Astrocyte (in vitro differentiated cells and primary cell): ENCODE results near the gene EXD3. TPM values are rescaled to one million over a fixed set of nuclear protein-coding genes. Genes with fewer than 3 reads are reported as not detected.

Experiments used
- DNase-seq: peaks from one replicate; pipeline ENCODE4 v3.0.0-alpha.2; 2010; ENCODE audit warnings: low read depth
- FAIRE-seq: peaks from 2 replicates; lab custom pipeline; 2011; peaks lifted over from hg19 to GRCh38; lab: Jason Lieb, UNC
- H2AFZ ChIP-seq: 2 replicates; pipeline ENCODE4 v1.6.0; 2012; ENCODE audit warnings: low read depth, low read length, inconsistent platforms
- H3K27ac ChIP-seq: 2 replicates; pipeline ENCODE4 v1.5.1; 2011; ENCODE audit warnings: low read depth, low read length, inconsistent platforms
- H3K27me3 ChIP-seq: 2 replicates; pipeline ENCODE4 v1.6.0; 2011; ENCODE audit warnings: low read length, inconsistent platforms; ENCODE audit not compliant: insufficient read depth
- H3K36me3 ChIP-seq: 2 replicates; pipeline ENCODE4 v1.5.1; 2011; ENCODE audit warnings: low read length, inconsistent platforms; ENCODE audit not compliant: insufficient read depth
- H3K4me1 ChIP-seq: 2 replicates; pipeline ENCODE4 v1.5.1; 2011; ENCODE audit warnings: low read length, inconsistent platforms; ENCODE audit not compliant: insufficient read depth
- H3K4me2 ChIP-seq: 2 replicates; pipeline ENCODE4 v1.6.0; 2012; ENCODE audit warnings: low read length, inconsistent platforms
- H3K4me3 ChIP-seq: 2 replicates; pipeline ENCODE4 v1.5.1; 2011; ENCODE audit warnings: low read depth, mild to moderate bottlenecking, low read length, inconsistent platforms; ENCODE audit not compliant: insufficient read depth
- H3K79me2 ChIP-seq: 2 replicates; pipeline ENCODE4 v1.6.0; 2012; ENCODE audit warnings: mild to moderate bottlenecking, low read length, inconsistent platforms; ENCODE audit not compliant: insufficient read depth
- H3K9ac ChIP-seq: 2 replicates; pipeline ENCODE4 v1.6.0; 2012; ENCODE audit warnings: mild to moderate bottlenecking, low read length, inconsistent platforms
- H3K9me3 ChIP-seq: 2 replicates; pipeline ENCODE4 v1.5.1; 2012; ENCODE audit warnings: low read depth, mild to moderate bottlenecking, low read length, inconsistent platforms; ENCODE audit not compliant: insufficient read depth
- H4K20me1 ChIP-seq: 2 replicates; pipeline ENCODE4 v1.6.0; 2012; ENCODE audit warnings: low read length, inconsistent platforms; ENCODE audit not compliant: insufficient read depth
- H3K27ac Mint-ChIP-seq: one replicate; pipeline ENCODE4 v1.8.0; 2021; ENCODE audit warnings: mild to moderate bottlenecking, mixed read lengths; ENCODE audit not compliant: unreplicated experiment
- H3K27me3 Mint-ChIP-seq: one replicate; pipeline ENCODE4 v1.8.0; 2021; ENCODE audit warnings: low read depth, mixed read lengths; ENCODE audit not compliant: unreplicated experiment
- H3K36me3 Mint-ChIP-seq: one replicate; pipeline ENCODE4 v1.8.0; 2021; ENCODE audit warnings: low read depth, mixed read lengths; ENCODE audit not compliant: unreplicated experiment
- H3K4me1 Mint-ChIP-seq: one replicate; pipeline ENCODE4 v1.8.0; 2021; ENCODE audit warnings: low read depth, mixed read lengths; ENCODE audit not compliant: unreplicated experiment
- H3K4me3 Mint-ChIP-seq: one replicate; pipeline ENCODE4 v1.8.0; 2021; ENCODE audit warnings: mild to moderate bottlenecking, moderate library complexity, mixed read lengths; ENCODE audit not compliant: unreplicated experiment
- H3K9me3 Mint-ChIP-seq: one replicate; pipeline ENCODE4 v1.8.0; 2021; ENCODE audit warnings: mild to moderate bottlenecking, mixed read lengths; ENCODE audit not compliant: unreplicated experiment
- EZH2 ChIP-seq: IDR thresholded peaks from 2 replicates; pipeline ENCODE4 v1.6.1; 2012; ENCODE audit warnings: mild to moderate bottlenecking, low read length, inconsistent platforms; ENCODE audit not compliant: insufficient read depth
- total RNA-seq: library from RNA; stranded (reverse); gene quantifications from 2 replicates; pipeline ENCODE4 v1.2.1, GENCODE V29; 2021
- TF ChIP-seq, protein P1 (sequence below): IDR thresholded peaks from 2 replicates; pipeline ENCODE4 v1.5.1; 2011; ENCODE audit warnings: low read depth, mild to moderate bottlenecking, inconsistent platforms, low read length, moderate library complexity; ENCODE audit not compliant: insufficient read depth

The EXD3 gene
- total RNA-seq, 1 donor from 2014 or later: 8.5 TPM

GRCh38 chr9:137357166-137357565, 65.8 kb downstream of the EXD3 start:
- no peaks in the 10 kb centered on the region for H3K4me1 Mint-ChIP-seq
- Histone ChIP-seq H4K20me1 (no peaks in the 10 kb centered on the region), H3K36me3 (no peaks in the 10 kb centered on the region), H3K4me2 (no peak overlapping the region), H3K4me1 (no peaks in the 10 kb centered on the region), H3K4me3 (no peak overlapping the region), H3K27me3 (no peaks in the 10 kb centered on the region), H3K27ac (no peak overlapping the region), H3K79me2 (no peaks in the 10 kb centered on the region), H3K9ac (no peak overlapping the region), H2AFZ (no peak overlapping the region), H3K9me3 (peaks cover 23% of the 10 kb centered on the region)
- DNase-seq (no peak), FAIRE-seq (no peak)
- H3K9me3 Mint-ChIP-seq: peaks cover 28% of the 10 kb centered on the region
- H3K36me3 Mint-ChIP-seq: peaks cover 13% of the 10 kb centered on the region
- no peak overlapping the region for H3K4me3 Mint-ChIP-seq
- H3K27ac Mint-ChIP-seq: no peak overlapping the region
- H3K27me3 Mint-ChIP-seq: peaks cover 2% of the 10 kb centered on the region
- TF ChIP-seq EZH2: no peak
- TF ChIP-seq, protein P1, sequence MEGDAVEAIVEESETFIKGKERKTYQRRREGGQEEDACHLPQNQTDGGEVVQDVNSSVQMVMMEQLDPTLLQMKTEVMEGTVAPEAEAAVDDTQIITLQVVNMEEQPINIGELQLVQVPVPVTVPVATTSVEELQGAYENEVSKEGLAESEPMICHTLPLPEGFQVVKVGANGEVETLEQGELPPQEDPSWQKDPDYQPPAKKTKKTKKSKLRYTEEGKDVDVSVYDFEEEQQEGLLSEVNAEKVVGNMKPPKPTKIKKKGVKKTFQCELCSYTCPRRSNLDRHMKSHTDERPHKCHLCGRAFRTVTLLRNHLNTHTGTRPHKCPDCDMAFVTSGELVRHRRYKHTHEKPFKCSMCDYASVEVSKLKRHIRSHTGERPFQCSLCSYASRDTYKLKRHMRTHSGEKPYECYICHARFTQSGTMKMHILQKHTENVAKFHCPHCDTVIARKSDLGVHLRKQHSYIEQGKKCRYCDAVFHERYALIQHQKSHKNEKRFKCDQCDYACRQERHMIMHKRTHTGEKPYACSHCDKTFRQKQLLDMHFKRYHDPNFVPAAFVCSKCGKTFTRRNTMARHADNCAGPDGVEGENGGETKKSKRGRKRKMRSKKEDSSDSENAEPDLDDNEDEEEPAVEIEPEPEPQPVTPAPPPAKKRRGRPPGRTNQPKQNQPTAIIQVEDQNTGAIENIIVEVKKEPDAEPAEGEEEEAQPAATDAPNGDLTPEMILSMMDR: no peak

DNA sequence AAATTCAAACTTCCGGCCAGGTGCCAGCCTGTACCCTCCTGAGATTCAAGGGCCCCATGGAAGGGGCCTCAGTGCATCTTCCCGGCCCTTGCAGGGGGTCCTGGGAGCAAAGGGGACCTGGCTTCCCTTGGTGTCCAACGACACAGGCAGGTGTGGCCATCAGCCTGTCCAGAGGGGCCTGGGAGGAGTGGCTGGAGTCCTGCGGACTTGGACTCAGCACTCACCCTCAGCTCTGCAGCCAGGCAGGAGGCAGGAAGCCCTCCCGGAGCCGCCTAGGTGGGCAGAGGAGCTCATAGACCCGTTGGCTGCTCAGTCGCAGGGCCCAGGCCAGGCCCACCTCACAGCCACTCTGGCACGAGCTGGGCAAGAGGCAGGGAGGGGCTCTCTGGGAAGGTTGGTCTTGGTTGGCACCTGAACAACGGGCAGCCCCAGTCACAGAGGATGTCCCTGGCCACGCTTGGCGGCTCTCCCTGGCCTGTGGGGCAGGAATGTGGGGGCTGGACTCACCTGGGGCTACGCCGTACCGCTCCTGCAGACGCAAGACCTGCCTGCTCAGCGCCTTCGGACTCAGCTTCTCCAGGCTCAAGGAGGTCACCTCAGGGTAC, 67.1 kb downstream of the EXD3 start:
- Histone ChIP-seq H3K27me3 (no peaks in the 10 kb centered on the region), H3K4me2 (no peak overlapping the region), H3K4me1 (no peaks in the 10 kb centered on the region), H3K9ac (no peak overlapping the region), H3K4me3 (no peak overlapping the region), H3K36me3 (no peaks in the 10 kb centered on the region), H3K9me3 (peaks cover 23% of the 10 kb centered on the region), H3K27ac (no peak overlapping the region), H4K20me1 (no peaks in the 10 kb centered on the region), H2AFZ (no peak overlapping the region), H3K79me2 (no peaks in the 10 kb centered on the region)
- TF ChIP-seq, protein P1: no peak
- TF ChIP-seq EZH2: no peak
- peaks cover 10% of the 10 kb centered on the region for H3K36me3 Mint-ChIP-seq
- no peaks in the 10 kb centered on the region for H3K4me1 Mint-ChIP-seq
- FAIRE-seq (no peak), DNase-seq (no peak)
- peaks cover 2% of the 10 kb centered on the region for H3K27me3 Mint-ChIP-seq
- no peak overlapping the region for H3K27ac Mint-ChIP-seq
- peaks cover 21% of the 10 kb centered on the region for H3K9me3 Mint-ChIP-seq
- no peak overlapping the region for H3K4me3 Mint-ChIP-seq
